PC-3 (cell line): Measurements from ENCODE around the gene DHRS3. TPM values are rescaled to one million over a fixed set of nuclear protein-coding genes. Genes with fewer than 3 reads are reported as not detected.

Experiments
- ATAC-seq: fragments of 200-7000 bp; cut with Tn5 transposase; 2 replicates; pipeline ENCODE4 v1.9.1; 2020; ENCODE audit warnings: mild to moderate bottlenecking, moderate library complexity
- BruUV-seq: library from RNA; stranded (reverse); fragments of 400-500 nt; replicated peaks from 2 replicates; lab custom pipeline; 2021; lab: Mats Ljungman, UMichigan
- CTCF ChIA-PET: fragments of 300-600 bp; sonication (Branson Sonifier 250); formaldehyde crosslinking; loops from one replicate; lab custom pipeline; 2022; ENCODE audit warnings: antibody characterized with exemption; lab: Charles Lee
- POLR2A ChIA-PET: fragments of 300-600 bp; sonication (Branson Sonifier 250); formaldehyde crosslinking; loops from one replicate; lab custom pipeline; 2022; ENCODE audit warnings: antibody characterized with exemption; ENCODE audit not compliant: unreplicated experiment; lab: Charles Lee
- DNase-seq: peaks from one replicate; pipeline ENCODE4 v3.0.0-alpha.2; 2015
- H2AFZ ChIP-seq: fragments of 300-600 bp; sonication (generic); 2 replicates; pipeline ENCODE4 v1.6.0; 2016; ENCODE audit warnings: antibody characterized with exemption, low read length
- H3F3A ChIP-seq: fragments of 300-600 bp; sonication (generic); one replicate; pipeline ENCODE4 v1.6.0; 2017; ENCODE audit warnings: antibody characterized with exemption, low read length, control low read depth, mild to moderate bottlenecking; ENCODE audit not compliant: unreplicated experiment
- H3K27ac ChIP-seq: fragments of 300-600 bp; sonication (generic); 2 replicates; pipeline ENCODE4 v1.5.1; 2016; ENCODE audit warnings: mild to moderate bottlenecking, low read length
- H3K27me3 ChIP-seq: fragments of 300-600 bp; sonication (generic); 2 replicates; pipeline ENCODE4 v1.6.1; 2016; ENCODE audit warnings: low read length, mixed read lengths
- H3K36me3 ChIP-seq: fragments of 300-600 bp; sonication (generic); 2 replicates; pipeline ENCODE4 v1.6.1; 2016; ENCODE audit warnings: low read depth, mixed run types, low read length, mixed read lengths
- H3K4me1 ChIP-seq: fragments of 300-600 bp; sonication (generic); 2 replicates; pipeline ENCODE4 v1.5.1; 2016; ENCODE audit warnings: low read length; ENCODE audit not compliant: insufficient read depth
- H3K4me2 ChIP-seq: fragments of 300-600 bp; sonication (generic); 2 replicates; pipeline ENCODE4 v1.6.0; 2016; ENCODE audit warnings: low read length
- H3K4me3 ChIP-seq: fragments of 300-600 bp; sonication (generic); 2 replicates; pipeline ENCODE4 v1.5.1; 2016; ENCODE audit warnings: mild to moderate bottlenecking, low read length, mixed read lengths
- H3K79me2 ChIP-seq: fragments of 300-600 bp; sonication (generic); 2 replicates; pipeline ENCODE4 v1.6.1; 2017; ENCODE audit warnings: low read length, mixed read lengths
- H3K9ac ChIP-seq: fragments of 300-600 bp; sonication (generic); 2 replicates; pipeline ENCODE4 v1.6.0; 2016; ENCODE audit warnings: mild to moderate bottlenecking, low read length
- H3K9me2 ChIP-seq: fragments of 300-600 bp; sonication (generic); replicated peaks from 2 replicates; pipeline ENCODE4 v1.6.1; 2016; ENCODE audit warnings: mixed run types, low read length, mixed read lengths
- H3K9me3 ChIP-seq: fragments of 300-600 bp; sonication (generic); 2 replicates; pipeline ENCODE4 v1.6.1; 2016; ENCODE audit warnings: low read length, mixed read lengths
- H4K20me1 ChIP-seq: fragments of 300-600 bp; sonication (generic); 2 replicates; pipeline ENCODE4 v1.6.1; 2016; ENCODE audit warnings: low read length, mixed read lengths
- CTCF ChIP-seq: fragments of 300-600 bp; sonication (generic); conservative IDR thresholded peaks from 2 replicates; pipeline ENCODE4 v1.5.1; 2017; ENCODE audit warnings: antibody characterized with exemption, low read depth, mild to moderate bottlenecking, low read length
- EZH2 ChIP-seq: fragments of 300-600 bp; sonication (generic); IDR thresholded peaks from one replicate; pipeline ENCODE4 v1.6.1; 2017; ENCODE audit warnings: antibody characterized with exemption, mild to moderate bottlenecking, low read length; ENCODE audit not compliant: unreplicated experiment
- EZH2phosphoT487 ChIP-seq: fragments of 300-600 bp; sonication (generic); IDR thresholded peaks from 2 replicates; pipeline ENCODE4 v1.6.1; 2018; ENCODE audit warnings: mild to moderate bottlenecking, antibody characterized with exemption, low read length, borderline replicate concordance
- intact Hi-C: fragments of 100-400 bp; cut with micrococcal nuclease; formaldehyde crosslinking; loops from 2 replicates; pipeline ENCODE4 v1.9.0; 2023
- total RNA-seq: library from RNA; depleted of rRNA; stranded (reverse); fragments of >200 nt; gene quantifications from 2 replicates; pipeline ENCODE4 v1.2.3, GENCODE V29; 2014

DHRS3 gene
- total RNA-seq, 1 experiment from 2014 or later: 105 TPM

GRCh38 chr1:12617511-12617900, 504 bp downstream of the DHRS3 start:
- H3K9me3 ChIP-seq: no peaks in the 10 kb centered on the region
- DNase-seq: peak; percentile 48
- H3K27ac ChIP-seq: peak overlapping the region; percentile 91
- H3K27me3 ChIP-seq: no peaks in the 10 kb centered on the region
- peaks cover 9% of the 10 kb centered on the region; the same call in 1 of the 2 replicates for H3K36me3 ChIP-seq
- peak overlapping the region; percentile 83 for H3K4me3 ChIP-seq
- H4K20me1 ChIP-seq: peaks cover 27% of the 10 kb centered on the region
- TF ChIP-seq EZH2 (no peak), CTCF (no peak), EZH2phosphoT487 (no peak)
- no TSS peak for BruUV-seq
- no peaks in the 10 kb centered on the region for H3K9me2 ChIP-seq
- H2AFZ ChIP-seq: peak overlapping the region; percentile 86
- peak overlapping the region; percentile 91 for H3K4me2 ChIP-seq
- intact Hi-C loops: loop anchor here (5.0 kb wide), 2 partner anchors 155 to 285 kb away; no protein-coding TSS in a partner anchor
- no peaks in the 10 kb centered on the region for H3F3A ChIP-seq
- no peak for ATAC-seq
- peaks cover 32% of the 10 kb centered on the region for H3K4me1 ChIP-seq
- peak overlapping the region; percentile 95 for H3K9ac ChIP-seq
- H3K79me2 ChIP-seq: peaks cover 74% of the 10 kb centered on the region
- ChIA-PET POLR2A (interaction anchor here (0.5 to 1.1 kb wide), 10 partner anchors 21 to 826 kb away, joined by 3 to 35 read pairs (median 8); partner anchors contain the start of gene MIIP), CTCF (interaction anchor here (0.5 to 0.6 kb wide), 4 partner anchors 23 to 1638 kb away, joined by 3 to 11 read pairs (median 4); no protein-coding TSS in a partner anchor)

- intact Hi-C loops: loop anchor here (1.0 to 5.0 kb wide), 4 partner anchors 13 to 285 kb away; no protein-coding TSS in a partner anchor
- CTCF ChIA-PET: interaction anchor here (0.5 to 0.7 kb wide), 3 partner anchors 21 to 285 kb away, joined by 3 to 7 read pairs (median 5); no protein-coding TSS in a partner anchor
- Histone ChIP-seq H3K27ac (peak overlapping the region; percentile 91), H2AFZ (peak overlapping the region; percentile 27; the same call in 1 of the 2 replicates), H3K79me2 (peaks cover 80% of the 10 kb centered on the region), H3K4me2 (peak overlapping the region; percentile 91), H3K9me3 (no peaks in the 10 kb centered on the region), H3K4me1 (peaks cover 38% of the 10 kb centered on the region), H3F3A (no peaks in the 10 kb centered on the region), H3K9me2 (no peaks in the 10 kb centered on the region), H3K4me3 (peak overlapping the region; percentile 83), H3K27me3 (no peaks in the 10 kb centered on the region), H3K9ac (peak overlapping the region; percentile 95), H3K36me3 (peaks cover 15% of the 10 kb centered on the region), H4K20me1 (peaks cover 30% of the 10 kb centered on the region)
- ATAC-seq (peak; percentile 10), DNase-seq (peak; percentile 11)
- TF ChIP-seq CTCF (no peak), EZH2 (no peak), EZH2phosphoT487 (no peak)
- no TSS peak for BruUV-seq
- POLR2A ChIA-PET: interaction anchor here (0.5 to 1.1 kb wide), 5 partner anchors 13 to 1132 kb away, joined by 3 to 35 read pairs (median 4); partner anchors contain the start of gene MIIP
Measured at GRCh38 chr1:12616709-12617373, 1.2 kb downstream of the DHRS3 start.
